T-helper 1 cell treated with Interleukin-12 subunit alpha and Interleukin-12 subunit beta and Interleukin-4 antibody, amounts not matched to agents 30 ng/mL and 1 ng/mL, for 36 hours (primary cell): ENCODE measurements around the gene PTN. TPM values are rescaled to one million over a fixed set of nuclear protein-coding genes. Genes with fewer than 3 reads are reported as not detected.
"Not testable (repeated sequence)": the region's sequence is repeated elsewhere in the genome, so short reads cannot be mapped to it uniquely, and the experiment has no call there.

Experiments
- intact Hi-C: fragments of 100-400 bp; cut with micrococcal nuclease; formaldehyde crosslinking; loops from one replicate; pipeline ENCODE4 v1.15.1; 2024
- total RNA-seq: library from RNA; stranded (reverse); gene quantifications from 2 replicates; pipeline ENCODE4 v1.2.3, GENCODE V29; 2022

Gene PTN
- total RNA-seq, 1 donor from 2014 or later, result not detected

DNA sequence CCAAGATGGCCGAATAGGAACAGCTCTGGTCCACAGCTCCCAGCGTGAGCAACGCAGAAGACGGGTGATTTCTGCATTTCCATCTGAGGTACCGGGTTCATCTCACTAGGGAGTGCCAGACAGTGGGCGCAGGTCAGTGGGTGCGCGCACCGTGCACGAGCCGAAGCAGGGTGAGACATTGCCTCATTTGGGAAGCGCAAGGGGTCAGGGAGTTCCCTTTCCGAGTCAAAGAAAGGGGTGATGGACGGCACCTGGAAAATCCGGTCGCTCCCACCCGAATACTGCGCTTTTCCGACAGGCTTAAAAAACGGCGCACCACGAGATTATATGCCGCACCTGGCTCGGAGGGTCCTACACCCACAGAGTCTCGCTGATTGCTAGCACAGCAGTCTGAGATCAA is 161.9 kb downstream of the PTN start:
- intact Hi-C loops, result not testable (repeated sequence)
